Measurements from ENCODE around the gene RPL3. TPM values are rescaled to one million over a fixed set of nuclear protein-coding genes. Genes with fewer than 3 reads are reported as not detected.
A peak's percentile ranks its signal among the peaks of the same experiment; 100 is the strongest.

RPL3 gene
- total and polyA plus RNA-seq, 4 donors: 580 to 1,767 (median 1,184) TPM

DNA sequence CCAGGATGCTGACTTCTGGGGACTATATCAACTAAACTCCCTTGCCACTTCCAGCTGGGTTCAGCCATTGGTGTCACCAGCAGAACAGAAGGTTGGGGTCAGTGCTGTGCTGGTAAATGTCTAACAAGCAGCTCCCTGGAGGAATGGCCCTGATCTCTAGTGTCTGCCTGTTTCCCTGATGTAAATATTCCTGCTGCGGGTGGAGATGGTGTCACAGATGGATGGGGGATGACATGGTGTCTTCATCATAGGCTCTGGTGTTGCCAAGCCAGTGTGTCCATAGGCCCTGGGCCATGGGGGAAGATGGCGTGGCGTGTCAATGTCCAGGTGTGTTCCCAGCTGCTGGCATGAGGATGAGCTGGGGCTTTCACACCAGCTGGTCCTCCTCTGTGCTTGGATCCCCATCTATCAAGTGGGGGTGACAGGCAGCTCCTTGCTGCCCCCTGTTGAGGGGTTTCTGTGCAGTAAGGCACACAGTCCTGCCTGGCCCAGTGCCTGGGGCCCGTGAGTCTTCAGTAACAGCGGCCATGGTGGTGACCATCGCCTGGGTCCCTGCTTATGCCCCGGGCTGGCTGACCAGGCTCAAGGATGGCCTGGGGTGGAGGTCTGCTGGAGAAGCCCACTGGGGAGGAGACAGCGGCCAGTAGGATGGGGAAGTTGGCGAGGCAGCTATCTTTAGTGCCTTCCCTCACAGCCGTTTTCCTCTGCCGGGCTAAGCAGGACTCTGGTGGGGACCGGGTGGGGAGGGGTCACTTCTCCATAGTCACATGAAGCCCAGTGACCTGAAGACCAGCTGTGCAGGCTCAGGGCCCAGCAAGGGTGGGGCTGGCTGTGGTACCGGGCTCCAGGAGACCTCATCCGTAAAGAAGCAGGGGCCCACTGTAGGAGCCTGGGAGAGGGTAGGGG lies 12.7 kb downstream of the RPL3 start:
- DNase-seq (ENCODE audit: low spot score): no peak
- Histone ChIP-seq H3K36me3 (ENCODE audit: control insufficient read depth in 4 of 4, insufficient read depth in 3 of 4, low read depth in 1 of 4, low read length in 3 of 4) (peaks cover 0 to 2% (median 1%) of the 10 kb centered on the region in 4 donors), H3K9ac (ENCODE audit: low read depth in 1 of 2, low read length in 2 of 2) (no peak overlapping the region), H3K9me3 (ENCODE audit: control insufficient read depth in 4 of 4, low read length in 3 of 4) (no peaks in the 10 kb centered on the region), H3K27ac (ENCODE audit: low read depth in 1 of 2, low read length in 2 of 2) (no peak overlapping the region), H3K4me3 (ENCODE audit: low read depth in 1 of 3, low read length in 3 of 3) (no peak overlapping the region), H3K4me1 (ENCODE audit: control insufficient read depth in 4 of 4, insufficient read depth in 4 of 4, low read length in 3 of 4) (peaks cover 11 to 44% (median 23%) of the 10 kb centered on the region in 4 donors), H3K27me3 (ENCODE audit: control insufficient read depth in 4 of 4, insufficient read depth in 4 of 4, low read length in 3 of 4) (no peaks in the 10 kb centered on the region)
- WGBS: 79% methylated on average over 14 of the region's 14 CpGs
- TF ChIP-seq, protein P1, sequence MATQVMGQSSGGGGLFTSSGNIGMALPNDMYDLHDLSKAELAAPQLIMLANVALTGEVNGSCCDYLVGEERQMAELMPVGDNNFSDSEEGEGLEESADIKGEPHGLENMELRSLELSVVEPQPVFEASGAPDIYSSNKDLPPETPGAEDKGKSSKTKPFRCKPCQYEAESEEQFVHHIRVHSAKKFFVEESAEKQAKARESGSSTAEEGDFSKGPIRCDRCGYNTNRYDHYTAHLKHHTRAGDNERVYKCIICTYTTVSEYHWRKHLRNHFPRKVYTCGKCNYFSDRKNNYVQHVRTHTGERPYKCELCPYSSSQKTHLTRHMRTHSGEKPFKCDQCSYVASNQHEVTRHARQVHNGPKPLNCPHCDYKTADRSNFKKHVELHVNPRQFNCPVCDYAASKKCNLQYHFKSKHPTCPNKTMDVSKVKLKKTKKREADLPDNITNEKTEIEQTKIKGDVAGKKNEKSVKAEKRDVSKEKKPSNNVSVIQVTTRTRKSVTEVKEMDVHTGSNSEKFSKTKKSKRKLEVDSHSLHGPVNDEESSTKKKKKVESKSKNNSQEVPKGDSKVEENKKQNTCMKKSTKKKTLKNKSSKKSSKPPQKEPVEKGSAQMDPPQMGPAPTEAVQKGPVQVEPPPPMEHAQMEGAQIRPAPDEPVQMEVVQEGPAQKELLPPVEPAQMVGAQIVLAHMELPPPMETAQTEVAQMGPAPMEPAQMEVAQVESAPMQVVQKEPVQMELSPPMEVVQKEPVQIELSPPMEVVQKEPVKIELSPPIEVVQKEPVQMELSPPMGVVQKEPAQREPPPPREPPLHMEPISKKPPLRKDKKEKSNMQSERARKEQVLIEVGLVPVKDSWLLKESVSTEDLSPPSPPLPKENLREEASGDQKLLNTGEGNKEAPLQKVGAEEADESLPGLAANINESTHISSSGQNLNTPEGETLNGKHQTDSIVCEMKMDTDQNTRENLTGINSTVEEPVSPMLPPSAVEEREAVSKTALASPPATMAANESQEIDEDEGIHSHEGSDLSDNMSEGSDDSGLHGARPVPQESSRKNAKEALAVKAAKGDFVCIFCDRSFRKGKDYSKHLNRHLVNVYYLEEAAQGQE (IDR thresholded peaks at IDR 0.05): no peak
- TF ChIP-seq TAF1 (conservative IDR thresholded peaks at IDR 0.05) (no peak), FOXA1 (IDR thresholded peaks at IDR 0.05) (no peak), FOXA2 (IDR thresholded peaks at IDR 0.05) (no peak), JUND (IDR thresholded peaks at IDR 0.05) (no peak), MAX (IDR thresholded peaks at IDR 0.05) (no peak), CTCF (IDR thresholded peaks at IDR 0.05; ENCODE audit: low read depth, low read length, missing input control) (peak; percentile 22), EGR1 (IDR thresholded peaks at IDR 0.05; ENCODE audit: low read depth in 2 of 2) (no peak), ZBTB33 (IDR thresholded peaks at IDR 0.05) (no peak), HNF4G (IDR thresholded peaks at IDR 0.05) (no peak), RXRA (IDR thresholded peaks at IDR 0.05) (peak in 1 of 2 donors; percentile 17), NR2F2 (IDR thresholded peaks at IDR 0.05) (peak; percentile 70), ATF3 (IDR thresholded peaks at IDR 0.05) (no peak), HNF4A (conservative IDR thresholded peaks at IDR 0.05) (no peak), YY1 (IDR thresholded peaks at IDR 0.05) (no peak), RAD21 (IDR thresholded peaks at IDR 0.05) (peak; percentile 40 to 63), SP1 (IDR thresholded peaks at IDR 0.05) (peak; percentile 21), GABPA (IDR thresholded peaks at IDR 0.05 in 1 of 2, conservative IDR thresholded peaks at IDR 0.05 in 1 of 2) (no peak)
